RWPE2 (cell line): ENCODE measurements around the gene PRLR.

ENCODE experiments used
- ATAC-seq: fragments of 200-7000 bp; cut with Tn5 transposase; 3 replicates; pipeline ENCODE4 v1.9.1; 2021; ENCODE audit warnings: low read depth
- DNase-seq: peaks from one replicate; pipeline ENCODE4 v3.0.0-alpha.2; 2020; ENCODE audit warnings: low spot score
- H3K27ac ChIP-seq: fragments of 450-650 bp; 2 replicates; pipeline ENCODE4 v1.5.1; 2017; ENCODE audit warnings: mild to moderate bottlenecking; ENCODE audit not compliant: poor library complexity, severe bottlenecking
- H3K27me3 ChIP-seq: fragments of 250-450 bp; sonication (Bioruptor Pico); 2 replicates; pipeline ENCODE4 v1.5.1; 2021; ENCODE audit warnings: mild to moderate bottlenecking, moderate library complexity; ENCODE audit not compliant: insufficient read depth, poor library complexity, severe bottlenecking
- H3K36me3 ChIP-seq: fragments of 250-450 bp; sonication (Bioruptor Pico); 2 replicates; pipeline ENCODE4 v1.5.1; 2020; ENCODE audit warnings: low read depth, mild to moderate bottlenecking, moderate library complexity
- H3K4me1 ChIP-seq: fragments of 250-450 bp; sonication (Bioruptor Pico); 2 replicates; pipeline ENCODE4 v1.5.1; 2021; ENCODE audit warnings: mild to moderate bottlenecking, moderate library complexity; ENCODE audit not compliant: insufficient read depth, poor library complexity, severe bottlenecking
- H3K4me3 ChIP-seq: fragments of 250-450 bp; sonication (Bioruptor Pico); 2 replicates; pipeline ENCODE4 v1.5.1; 2021; ENCODE audit warnings: mild to moderate bottlenecking, moderate library complexity; ENCODE audit not compliant: severe bottlenecking
- H3K9me3 ChIP-seq: fragments of 250-450 bp; sonication (Bioruptor Pico); 2 replicates; pipeline ENCODE4 v1.5.1; 2021; ENCODE audit warnings: mild to moderate bottlenecking, moderate library complexity; ENCODE audit not compliant: severe bottlenecking
- TF ChIP-seq, protein P1 (sequence below): fragments of 450-650 bp; IDR thresholded peaks from one replicate; pipeline ENCODE4 v1.5.1; 2017; ENCODE audit warnings: mild to moderate bottlenecking, moderate library complexity; ENCODE audit not compliant: poor library complexity, severe bottlenecking

PRLR gene

DNA sequence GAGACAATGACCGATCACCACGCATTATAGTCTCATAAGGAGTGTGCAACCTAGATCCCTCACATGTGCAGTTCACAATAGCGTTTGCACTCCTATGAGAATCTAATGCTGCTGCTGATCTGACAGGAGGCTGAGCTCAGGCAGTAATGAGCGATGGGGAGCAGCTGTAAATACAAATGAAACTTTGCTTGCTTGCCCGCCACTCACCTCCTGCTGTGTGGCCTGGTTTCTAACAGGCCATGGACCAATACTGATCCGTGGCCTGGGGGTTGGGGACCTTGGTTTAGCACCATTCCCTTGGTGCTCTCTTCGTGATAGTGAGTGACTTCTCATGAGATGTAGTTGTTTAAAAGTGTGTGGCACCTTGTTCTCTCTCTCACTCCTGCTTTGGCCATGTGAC, 50.2 kb downstream of the PRLR start:
- TF ChIP-seq, protein P1, sequence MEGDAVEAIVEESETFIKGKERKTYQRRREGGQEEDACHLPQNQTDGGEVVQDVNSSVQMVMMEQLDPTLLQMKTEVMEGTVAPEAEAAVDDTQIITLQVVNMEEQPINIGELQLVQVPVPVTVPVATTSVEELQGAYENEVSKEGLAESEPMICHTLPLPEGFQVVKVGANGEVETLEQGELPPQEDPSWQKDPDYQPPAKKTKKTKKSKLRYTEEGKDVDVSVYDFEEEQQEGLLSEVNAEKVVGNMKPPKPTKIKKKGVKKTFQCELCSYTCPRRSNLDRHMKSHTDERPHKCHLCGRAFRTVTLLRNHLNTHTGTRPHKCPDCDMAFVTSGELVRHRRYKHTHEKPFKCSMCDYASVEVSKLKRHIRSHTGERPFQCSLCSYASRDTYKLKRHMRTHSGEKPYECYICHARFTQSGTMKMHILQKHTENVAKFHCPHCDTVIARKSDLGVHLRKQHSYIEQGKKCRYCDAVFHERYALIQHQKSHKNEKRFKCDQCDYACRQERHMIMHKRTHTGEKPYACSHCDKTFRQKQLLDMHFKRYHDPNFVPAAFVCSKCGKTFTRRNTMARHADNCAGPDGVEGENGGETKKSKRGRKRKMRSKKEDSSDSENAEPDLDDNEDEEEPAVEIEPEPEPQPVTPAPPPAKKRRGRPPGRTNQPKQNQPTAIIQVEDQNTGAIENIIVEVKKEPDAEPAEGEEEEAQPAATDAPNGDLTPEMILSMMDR: no peak
- no peaks in the 10 kb centered on the region for H3K36me3 ChIP-seq
- no peak overlapping the region for H3K4me3 ChIP-seq
- ATAC-seq (no peak), DNase-seq (no peak)
- H3K27me3 ChIP-seq: no peaks in the 10 kb centered on the region
- H3K4me1 ChIP-seq: no peaks in the 10 kb centered on the region
- H3K9me3 ChIP-seq: no peaks in the 10 kb centered on the region
- H3K27ac ChIP-seq: no peak overlapping the region

DNA sequence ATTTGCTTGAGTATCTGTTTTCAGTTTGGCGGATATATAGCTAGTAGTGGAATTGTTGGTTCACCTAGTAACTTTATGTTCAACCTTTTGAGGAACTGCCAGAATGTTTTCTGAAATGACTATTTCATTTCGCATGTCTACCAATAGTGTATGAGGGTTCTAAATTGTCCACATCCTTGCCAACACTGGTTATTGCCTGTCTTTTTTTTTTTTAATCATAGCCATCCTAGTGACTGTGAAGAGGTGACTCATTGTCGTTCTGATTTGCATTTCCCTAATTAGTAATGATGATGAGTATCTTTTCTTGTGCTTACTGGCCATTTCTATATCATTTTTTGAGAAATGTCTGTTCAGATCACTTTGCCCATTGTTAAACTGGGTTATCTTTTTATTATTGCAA, 52.5 kb downstream of the PRLR start:
- Histone ChIP-seq H3K4me1 (no peaks in the 10 kb centered on the region), H3K9me3 (no peaks in the 10 kb centered on the region), H3K27me3 (no peaks in the 10 kb centered on the region), H3K4me3 (no peak overlapping the region), H3K27ac (no peak overlapping the region), H3K36me3 (no peaks in the 10 kb centered on the region)
- no peak for DNase-seq
- ATAC-seq: no peak
- TF ChIP-seq, protein P1: no peak

DNA sequence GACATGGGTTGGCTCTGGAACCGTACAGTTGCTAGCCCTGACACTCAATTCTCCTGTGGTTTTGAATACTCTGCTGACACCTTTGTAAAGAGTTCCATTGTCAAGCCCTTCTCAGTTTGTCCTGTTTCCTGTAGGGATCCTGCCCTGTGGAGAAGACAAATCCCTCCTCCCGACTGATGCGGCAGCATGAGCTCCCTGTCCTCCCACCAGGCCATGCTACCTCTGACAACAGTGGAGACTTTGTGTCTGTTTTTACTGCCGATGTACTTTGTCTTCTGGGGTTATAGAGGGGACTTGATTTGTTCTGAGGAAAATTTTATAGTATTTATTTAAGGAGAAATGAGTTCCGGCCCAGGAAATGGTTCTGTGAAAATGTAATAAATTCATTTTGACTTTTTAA, 57.8 kb downstream of the PRLR start:
- DNase-seq: no peak
- no peaks in the 10 kb centered on the region for H3K4me1 ChIP-seq
- no peaks in the 10 kb centered on the region for H3K27me3 ChIP-seq
- no peaks in the 10 kb centered on the region for H3K36me3 ChIP-seq
- ATAC-seq: no peak
- H3K9me3 ChIP-seq: peaks cover 7% of the 10 kb centered on the region
- no peak overlapping the region for H3K4me3 ChIP-seq
- TF ChIP-seq, protein P1: no peak
- H3K27ac ChIP-seq: no peak overlapping the region

DNA sequence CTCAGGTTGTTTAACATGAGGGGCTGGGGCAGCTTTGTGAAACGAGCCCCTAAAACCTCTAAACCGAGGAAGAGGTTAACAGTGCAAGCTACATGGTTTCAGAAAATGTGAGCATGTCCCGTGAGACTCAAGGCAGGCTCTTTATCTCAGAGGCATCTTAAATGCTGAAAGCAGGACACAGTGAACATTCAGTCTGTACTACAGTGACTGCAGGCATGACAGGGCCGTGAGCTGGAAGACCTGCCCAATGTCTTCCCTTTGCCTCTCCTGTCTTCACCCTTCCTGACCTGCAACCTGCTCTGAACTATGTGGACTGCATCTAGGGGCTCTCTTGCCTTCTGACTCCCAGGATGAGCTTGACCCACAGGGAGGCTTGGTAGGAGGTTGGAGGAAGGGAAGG, 58.3 kb downstream of the PRLR start:
- Histone ChIP-seq H3K27me3 (no peaks in the 10 kb centered on the region), H3K36me3 (no peaks in the 10 kb centered on the region), H3K9me3 (peaks cover 7% of the 10 kb centered on the region), H3K27ac (no peak overlapping the region), H3K4me1 (no peaks in the 10 kb centered on the region), H3K4me3 (no peak overlapping the region)
- TF ChIP-seq, protein P1: no peak
- DNase-seq (no peak), ATAC-seq (no peak)

DNA sequence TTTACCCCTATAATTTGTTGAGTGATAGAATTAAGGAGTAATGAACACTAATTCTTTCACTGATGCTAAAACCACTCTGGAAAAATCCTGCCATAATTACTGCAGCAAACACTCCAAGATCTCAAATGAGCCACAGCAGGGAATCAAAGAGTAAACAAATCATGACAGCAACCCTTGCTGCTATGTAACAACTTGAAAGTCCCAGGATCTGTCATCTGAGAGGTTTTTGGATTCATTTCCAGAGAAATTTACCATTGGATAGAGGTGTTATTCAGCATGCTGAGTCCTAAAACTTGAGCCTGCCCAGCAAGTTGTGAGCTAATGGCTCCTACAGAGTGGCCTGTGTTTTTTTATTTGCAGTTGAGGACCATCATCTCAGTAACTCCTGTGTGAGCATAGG, 59.2 kb downstream of the PRLR start:
- Histone ChIP-seq H3K36me3 (no peaks in the 10 kb centered on the region), H3K4me3 (no peak overlapping the region), H3K27ac (no peak overlapping the region), H3K27me3 (no peaks in the 10 kb centered on the region), H3K4me1 (no peaks in the 10 kb centered on the region), H3K9me3 (peaks cover 7% of the 10 kb centered on the region)
- TF ChIP-seq, protein P1: no peak
- DNase-seq (no peak), ATAC-seq (no peak)
